Upper lobe of left lung (tissue), 4 donors: Measurements from ENCODE around the gene COL9A3.

Experiments used
- EP300 ChIP-seq, 4 donors: sonication (generic); formaldehyde crosslinking; IDR thresholded peaks; one replicate each; pipeline ENCODE4 v1.5.1; 2017; ENCODE audit warnings: antibody characterized with exemption in 4 of 4, control low read depth in 2 of 4
- POLR2A ChIP-seq, 4 donors: fragments of 450-650 bp; IDR thresholded peaks; one replicate each; pipeline ENCODE4 v1.5.1; 2016 to 2017; ENCODE audit warnings: antibody characterized with exemption in 4 of 4, mild to moderate bottlenecking in 2 of 4
- POLR2AphosphoS5 ChIP-seq, 2 donors: sonication (generic); formaldehyde crosslinking; IDR thresholded peaks; one replicate each; pipeline ENCODE4 v1.5.1; 2017; ENCODE audit warnings: antibody characterized with exemption in 2 of 2
- TF ChIP-seq, protein P1 (sequence below), 6 experiments: fragments of 450-650 bp in 4 of 6; fragments of 200-600 bp in 2 of 6; sonication (generic) in 2 of 6; IDR thresholded peaks; one replicate each; pipeline ENCODE4 v1.5.1; 2016 to 2019; ENCODE audit warnings: antibody characterized with exemption in 6 of 6

DNA sequence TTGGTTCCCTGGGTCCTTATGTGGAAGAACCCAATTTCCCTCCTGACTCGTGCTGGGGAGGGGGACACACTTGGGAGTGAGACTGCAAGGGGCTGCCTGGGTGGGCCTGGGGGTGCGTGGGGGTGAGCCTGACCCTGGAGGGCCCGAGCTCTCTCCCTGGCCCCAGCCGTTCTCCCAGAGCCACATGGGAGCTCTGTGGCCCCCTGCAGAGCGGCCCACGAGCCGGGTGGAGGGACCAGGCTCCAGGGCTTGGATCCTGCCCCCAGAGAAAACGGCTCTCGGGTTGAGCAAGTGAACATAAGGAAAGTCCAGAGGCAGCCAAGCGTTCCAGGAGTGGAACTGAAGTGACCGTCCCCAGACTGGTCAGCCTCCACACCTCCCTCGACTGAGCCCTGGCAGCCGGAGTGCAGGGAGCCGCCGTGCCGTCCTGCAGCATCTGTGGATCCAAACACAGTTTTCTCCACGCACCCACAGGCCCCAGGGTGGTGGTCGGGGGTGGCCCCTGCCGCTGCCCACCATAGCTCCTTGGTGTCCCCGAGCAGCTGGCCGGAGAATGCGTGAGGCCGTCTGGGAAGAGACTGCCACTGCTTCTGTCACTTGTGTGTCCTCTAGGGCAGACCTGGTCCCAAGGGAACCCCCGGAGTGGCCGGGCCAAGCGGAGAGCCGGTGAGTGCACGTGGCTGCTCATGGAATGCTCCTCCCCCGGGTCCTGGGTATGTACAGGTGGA is 10.6 kb downstream of the COL9A3 start:
- TF ChIP-seq, protein P1, sequence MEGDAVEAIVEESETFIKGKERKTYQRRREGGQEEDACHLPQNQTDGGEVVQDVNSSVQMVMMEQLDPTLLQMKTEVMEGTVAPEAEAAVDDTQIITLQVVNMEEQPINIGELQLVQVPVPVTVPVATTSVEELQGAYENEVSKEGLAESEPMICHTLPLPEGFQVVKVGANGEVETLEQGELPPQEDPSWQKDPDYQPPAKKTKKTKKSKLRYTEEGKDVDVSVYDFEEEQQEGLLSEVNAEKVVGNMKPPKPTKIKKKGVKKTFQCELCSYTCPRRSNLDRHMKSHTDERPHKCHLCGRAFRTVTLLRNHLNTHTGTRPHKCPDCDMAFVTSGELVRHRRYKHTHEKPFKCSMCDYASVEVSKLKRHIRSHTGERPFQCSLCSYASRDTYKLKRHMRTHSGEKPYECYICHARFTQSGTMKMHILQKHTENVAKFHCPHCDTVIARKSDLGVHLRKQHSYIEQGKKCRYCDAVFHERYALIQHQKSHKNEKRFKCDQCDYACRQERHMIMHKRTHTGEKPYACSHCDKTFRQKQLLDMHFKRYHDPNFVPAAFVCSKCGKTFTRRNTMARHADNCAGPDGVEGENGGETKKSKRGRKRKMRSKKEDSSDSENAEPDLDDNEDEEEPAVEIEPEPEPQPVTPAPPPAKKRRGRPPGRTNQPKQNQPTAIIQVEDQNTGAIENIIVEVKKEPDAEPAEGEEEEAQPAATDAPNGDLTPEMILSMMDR (IDR thresholded peaks at IDR 0.05): no peak
- TF ChIP-seq POLR2A (IDR thresholded peaks at IDR 0.05): no peak
- no peak for TF ChIP-seq EP300 (IDR thresholded peaks at IDR 0.05)
- no peak for TF ChIP-seq POLR2AphosphoS5 (IDR thresholded peaks at IDR 0.05)
